ENCODE measurements around the gene ROPN1B. TPM values are rescaled to one million over a fixed set of nuclear protein-coding genes. Genes with fewer than 3 reads are reported as not detected.
"Not testable (repeated sequence)": the region's sequence is repeated elsewhere in the genome, so short reads cannot be mapped to it uniquely, and the experiment has no call there.

Gene ROPN1B
- total RNA-seq, 2 donors from 2014 or later, result 2.2 to 27.8 TPM

GRCh38 chr3:125936891-125937290 lies 32.1 kb upstream of the ROPN1B start:
- H3K4me1 ChIP-seq (replicated peaks); H3K36me3 ChIP-seq; H3K27ac ChIP-seq; H3K9me3 ChIP-seq; H3K27me3 ChIP-seq (replicated peaks; ENCODE audit: insufficient read depth); H3K4me3 ChIP-seq; DNase-seq (ENCODE audit: low spot score): not testable (repeated sequence)
- intact Hi-C loops (cut with DNase I), result loop anchor here (10.0 kb wide), 1 partner anchor 172 kb away; no protein-coding TSS in a partner anchor
- TF ChIP-seq POLR2AphosphoS5 (IDR thresholded peaks at IDR 0.05), result peak; percentile 19
- WGBS, result 64% methylated on average over 12 of the region's 13 CpGs

GRCh38 chr3:125947806-125948205 lies 21.2 kb upstream of the ROPN1B start:
- 92% methylated on average over 2 of the region's 2 CpGs for WGBS
- H3K27ac ChIP-seq; H3K4me1 ChIP-seq (replicated peaks); H3K36me3 ChIP-seq; H3K9me3 ChIP-seq; intact Hi-C loops (cut with DNase I); H3K4me3 ChIP-seq; H3K27me3 ChIP-seq (replicated peaks; ENCODE audit: insufficient read depth); DNase-seq (ENCODE audit: low spot score): not testable (repeated sequence)

- H3K9me3 ChIP-seq; H3K36me3 ChIP-seq; H3K4me1 ChIP-seq (replicated peaks); DNase-seq (ENCODE audit: low spot score); H3K27me3 ChIP-seq (replicated peaks; ENCODE audit: insufficient read depth); H3K4me3 ChIP-seq; H3K27ac ChIP-seq; intact Hi-C loops (cut with DNase I): not testable (repeated sequence)
- 61% methylated on average over 3 of the region's 3 CpGs for WGBS
Observed at GRCh38 chr3:125948901-125949300, 20.1 kb upstream of the ROPN1B start.

- WGBS, result 90% methylated on average over 3 of the region's 3 CpGs
- H3K27ac ChIP-seq; H3K9me3 ChIP-seq; DNase-seq (ENCODE audit: low spot score); H3K4me1 ChIP-seq (replicated peaks); intact Hi-C loops (cut with DNase I); H3K27me3 ChIP-seq (replicated peaks; ENCODE audit: insufficient read depth); H3K4me3 ChIP-seq; H3K36me3 ChIP-seq: not testable (repeated sequence)
Observed at GRCh38 chr3:125951176-125951575, 17.8 kb upstream of the ROPN1B start.

- intact Hi-C loops (cut with DNase I); H3K4me1 ChIP-seq (replicated peaks); H3K27ac ChIP-seq; H3K27me3 ChIP-seq (replicated peaks; ENCODE audit: insufficient read depth); DNase-seq (ENCODE audit: low spot score); H3K4me3 ChIP-seq; H3K36me3 ChIP-seq; H3K9me3 ChIP-seq: not testable (repeated sequence)
- WGBS, result 97% methylated on average over 4 of the region's 4 CpGs
Observed at GRCh38 chr3:125957020-125957419, 12.0 kb upstream of the ROPN1B start.

- Histone ChIP-seq H3K36me3 (no peaks in the 10 kb centered on the region), H3K4me3 (peak overlapping the region in 1 of 2 donors; percentile 18), H3K9me3 (no peaks in the 10 kb centered on the region), H3K4me1 (replicated peaks) (no peaks in the 10 kb centered on the region), H3K27ac (no peak overlapping the region), H3K27me3 (replicated peaks; ENCODE audit: insufficient read depth) (peaks cover 3% of the 10 kb centered on the region)
- intact Hi-C loops (cut with DNase I), result no loop called here
- 7% methylated on average over 15 of the region's 75 CpGs for WGBS
- TF ChIP-seq POLR2AphosphoS5 (IDR thresholded peaks at IDR 0.05) (no peak), CTCF (IDR thresholded peaks at IDR 0.05) (no peak)
- DNase-seq (ENCODE audit: low spot score), result no peak
Observed at GRCh38 chr3:125957674-125958510, 11.1 kb upstream of the ROPN1B start.

GRCh38 chr3:125958511-125959316 lies 10.3 kb upstream of the ROPN1B start:
- TF ChIP-seq POLR2AphosphoS5 (IDR thresholded peaks at IDR 0.05), result no peak
- TF ChIP-seq CTCF (IDR thresholded peaks at IDR 0.05), result no peak
- Histone ChIP-seq H3K27me3 (replicated peaks; ENCODE audit: insufficient read depth) (peaks cover 3% of the 10 kb centered on the region), H3K9me3 (no peaks in the 10 kb centered on the region), H3K36me3 (no peaks in the 10 kb centered on the region), H3K4me3 (peak overlapping the region in 1 of 2 donors; percentile 18), H3K27ac (no peak overlapping the region), H3K4me1 (replicated peaks) (no peaks in the 10 kb centered on the region)
- no peak for DNase-seq (ENCODE audit: low spot score)
- WGBS, result 87% methylated on average over 40 of the region's 46 CpGs
- intact Hi-C loops (cut with DNase I), result no loop called here

Measured in prostate gland (tissue), 2 donors.